ENCODE measurements around the gene TOP3A. TPM values are rescaled to one million over a fixed set of nuclear protein-coding genes. Genes with fewer than 3 reads are reported as not detected.

The TOP3A gene
- total RNA-seq, 2 donors from 2014 or later = 18.4 to 37.1 TPM

GRCh38 chr17:18361837-18362697 is 47.3 kb upstream of the TOP3A start:
- no peaks in the 10 kb centered on the region for H3K4me1 ChIP-seq (replicated peaks)
- 42% methylated on average over 15 of the region's 15 CpGs for WGBS
- TF ChIP-seq CTCF (IDR thresholded peaks at IDR 0.05) (no peak), POLR2AphosphoS5 (IDR thresholded peaks at IDR 0.05) (no peak), POLR2A (IDR thresholded peaks at IDR 0.05) (no peak)
- H3K9me3 ChIP-seq = no peaks in the 10 kb centered on the region
- no peak for DNase-seq (ENCODE audit: low spot score)
- H3K4me3 ChIP-seq = peak overlapping the region; percentile 69 to 91
- H3K27ac ChIP-seq = peak overlapping the region; percentile 75 to 77
- no peaks in the 10 kb centered on the region for H3K27me3 ChIP-seq (replicated peaks; ENCODE audit: insufficient read depth)
- no peaks in the 10 kb centered on the region for H3K36me3 ChIP-seq
- intact Hi-C loops (cut with DNase I) = no loop called here

GRCh38 chr17:18360518-18360917 is 45.7 kb upstream of the TOP3A start:
- TF ChIP-seq CTCF (IDR thresholded peaks at IDR 0.05) = no peak
- no peak for TF ChIP-seq POLR2AphosphoS5 (IDR thresholded peaks at IDR 0.05)
- no peak for TF ChIP-seq POLR2A (IDR thresholded peaks at IDR 0.05)
- no peaks in the 10 kb centered on the region for H3K9me3 ChIP-seq
- DNase-seq (ENCODE audit: low spot score) = no peak
- WGBS = 87% methylated on average over 8 of the region's 8 CpGs
- no peaks in the 10 kb centered on the region for H3K36me3 ChIP-seq
- H3K27me3 ChIP-seq (replicated peaks; ENCODE audit: insufficient read depth) = no peaks in the 10 kb centered on the region
- no peak overlapping the region for H3K4me3 ChIP-seq
- H3K27ac ChIP-seq = no peak overlapping the region
- intact Hi-C loops (cut with DNase I) = no loop called here
- no peaks in the 10 kb centered on the region for H3K4me1 ChIP-seq (replicated peaks)

- Histone ChIP-seq H3K4me1 (replicated peaks) (no peaks in the 10 kb centered on the region), H3K36me3 (no peaks in the 10 kb centered on the region), H3K9me3 (no peaks in the 10 kb centered on the region), H3K27ac (no peak overlapping the region), H3K4me3 (no peak overlapping the region), H3K27me3 (replicated peaks; ENCODE audit: insufficient read depth) (no peaks in the 10 kb centered on the region)
- WGBS = 84% methylated on average over 10 of the region's 10 CpGs
- intact Hi-C loops (cut with DNase I) = no loop called here
- DNase-seq (ENCODE audit: low spot score) = no peak
- no peak for TF ChIP-seq CTCF (IDR thresholded peaks at IDR 0.05)
- no peak for TF ChIP-seq POLR2A (IDR thresholded peaks at IDR 0.05)
- TF ChIP-seq POLR2AphosphoS5 (IDR thresholded peaks at IDR 0.05) = no peak
These were observed 41.8 kb upstream of the TOP3A start for GRCh38 chr17:18356624-18357023.

- Histone ChIP-seq H3K4me1 (replicated peaks) (no peaks in the 10 kb centered on the region), H3K4me3 (no peak overlapping the region), H3K27me3 (replicated peaks; ENCODE audit: insufficient read depth) (no peaks in the 10 kb centered on the region), H3K27ac (no peak overlapping the region), H3K36me3 (no peaks in the 10 kb centered on the region), H3K9me3 (no peaks in the 10 kb centered on the region)
- TF ChIP-seq CTCF (IDR thresholded peaks at IDR 0.05) (no peak), POLR2AphosphoS5 (IDR thresholded peaks at IDR 0.05) (no peak), POLR2A (IDR thresholded peaks at IDR 0.05) (no peak)
- intact Hi-C loops (cut with DNase I) = no loop called here
- WGBS = 93% methylated on average over 6 of the region's 6 CpGs
- DNase-seq (ENCODE audit: low spot score) = no peak
These were observed 38.7 kb upstream of the TOP3A start for GRCh38 chr17:18353541-18353940.

GRCh38 chr17:18344021-18344420 is 29.2 kb upstream of the TOP3A start:
- WGBS = 84% methylated on average over 5 of the region's 5 CpGs
- no peak overlapping the region for H3K4me3 ChIP-seq
- TF ChIP-seq POLR2AphosphoS5 (IDR thresholded peaks at IDR 0.05) (no peak), CTCF (IDR thresholded peaks at IDR 0.05) (no peak), POLR2A (IDR thresholded peaks at IDR 0.05) (no peak)
- DNase-seq (ENCODE audit: low spot score) = no peak
- no peaks in the 10 kb centered on the region for H3K9me3 ChIP-seq
- intact Hi-C loops (cut with DNase I) = no loop called here
- no peaks in the 10 kb centered on the region for H3K27me3 ChIP-seq (replicated peaks; ENCODE audit: insufficient read depth)
- H3K27ac ChIP-seq = no peak overlapping the region
- peaks cover 5 to 11% of the 10 kb centered on the region in 2 donors for H3K36me3 ChIP-seq
- no peaks in the 10 kb centered on the region for H3K4me1 ChIP-seq (replicated peaks)

Measured in prostate gland (tissue), 2 donors.